Astrocyte (in vitro differentiated cells and primary cell): ENCODE data around the gene RIMS4. TPM values are rescaled to one million over a fixed set of nuclear protein-coding genes. Genes with fewer than 3 reads are reported as not detected.

Experiments
- DNase-seq: peaks from one replicate; pipeline ENCODE4 v3.0.0-alpha.2; 2010; ENCODE audit warnings: low read depth
- FAIRE-seq: peaks from 2 replicates; lab custom pipeline; 2011; peaks lifted over from hg19 to GRCh38; lab: Jason Lieb, UNC
- H2AFZ ChIP-seq: 2 replicates; pipeline ENCODE4 v1.6.0; 2012; ENCODE audit warnings: low read depth, low read length, inconsistent platforms
- H3K27ac ChIP-seq: 2 replicates; pipeline ENCODE4 v1.5.1; 2011; ENCODE audit warnings: low read depth, low read length, inconsistent platforms
- H3K27me3 ChIP-seq: 2 replicates; pipeline ENCODE4 v1.6.0; 2011; ENCODE audit warnings: low read length, inconsistent platforms; ENCODE audit not compliant: insufficient read depth
- H3K36me3 ChIP-seq: 2 replicates; pipeline ENCODE4 v1.5.1; 2011; ENCODE audit warnings: low read length, inconsistent platforms; ENCODE audit not compliant: insufficient read depth
- H3K4me1 ChIP-seq: 2 replicates; pipeline ENCODE4 v1.5.1; 2011; ENCODE audit warnings: low read length, inconsistent platforms; ENCODE audit not compliant: insufficient read depth
- H3K4me2 ChIP-seq: 2 replicates; pipeline ENCODE4 v1.6.0; 2012; ENCODE audit warnings: low read length, inconsistent platforms
- H3K4me3 ChIP-seq: 2 replicates; pipeline ENCODE4 v1.5.1; 2011; ENCODE audit warnings: low read depth, mild to moderate bottlenecking, low read length, inconsistent platforms; ENCODE audit not compliant: insufficient read depth
- H3K79me2 ChIP-seq: 2 replicates; pipeline ENCODE4 v1.6.0; 2012; ENCODE audit warnings: mild to moderate bottlenecking, low read length, inconsistent platforms; ENCODE audit not compliant: insufficient read depth
- H3K9ac ChIP-seq: 2 replicates; pipeline ENCODE4 v1.6.0; 2012; ENCODE audit warnings: mild to moderate bottlenecking, low read length, inconsistent platforms
- H3K9me3 ChIP-seq: 2 replicates; pipeline ENCODE4 v1.5.1; 2012; ENCODE audit warnings: low read depth, mild to moderate bottlenecking, low read length, inconsistent platforms; ENCODE audit not compliant: insufficient read depth
- H4K20me1 ChIP-seq: 2 replicates; pipeline ENCODE4 v1.6.0; 2012; ENCODE audit warnings: low read length, inconsistent platforms; ENCODE audit not compliant: insufficient read depth
- H3K27ac Mint-ChIP-seq: one replicate; pipeline ENCODE4 v1.8.0; 2021; ENCODE audit warnings: mild to moderate bottlenecking, mixed read lengths; ENCODE audit not compliant: unreplicated experiment
- H3K27me3 Mint-ChIP-seq: one replicate; pipeline ENCODE4 v1.8.0; 2021; ENCODE audit warnings: low read depth, mixed read lengths; ENCODE audit not compliant: unreplicated experiment
- H3K36me3 Mint-ChIP-seq: one replicate; pipeline ENCODE4 v1.8.0; 2021; ENCODE audit warnings: low read depth, mixed read lengths; ENCODE audit not compliant: unreplicated experiment
- H3K4me1 Mint-ChIP-seq: one replicate; pipeline ENCODE4 v1.8.0; 2021; ENCODE audit warnings: low read depth, mixed read lengths; ENCODE audit not compliant: unreplicated experiment
- H3K4me3 Mint-ChIP-seq: one replicate; pipeline ENCODE4 v1.8.0; 2021; ENCODE audit warnings: mild to moderate bottlenecking, moderate library complexity, mixed read lengths; ENCODE audit not compliant: unreplicated experiment
- H3K9me3 Mint-ChIP-seq: one replicate; pipeline ENCODE4 v1.8.0; 2021; ENCODE audit warnings: mild to moderate bottlenecking, mixed read lengths; ENCODE audit not compliant: unreplicated experiment
- EZH2 ChIP-seq: IDR thresholded peaks from 2 replicates; pipeline ENCODE4 v1.6.1; 2012; ENCODE audit warnings: mild to moderate bottlenecking, low read length, inconsistent platforms; ENCODE audit not compliant: insufficient read depth
- total RNA-seq: library from RNA; stranded (reverse); gene quantifications from 2 replicates; pipeline ENCODE4 v1.2.1, GENCODE V29; 2021
- TF ChIP-seq, protein P1 (sequence below): IDR thresholded peaks from 2 replicates; pipeline ENCODE4 v1.5.1; 2011; ENCODE audit warnings: low read depth, mild to moderate bottlenecking, inconsistent platforms, low read length, moderate library complexity; ENCODE audit not compliant: insufficient read depth

RIMS4 gene
- total RNA-seq, 1 donor from 2014 or later, result 0.48 TPM

DNA sequence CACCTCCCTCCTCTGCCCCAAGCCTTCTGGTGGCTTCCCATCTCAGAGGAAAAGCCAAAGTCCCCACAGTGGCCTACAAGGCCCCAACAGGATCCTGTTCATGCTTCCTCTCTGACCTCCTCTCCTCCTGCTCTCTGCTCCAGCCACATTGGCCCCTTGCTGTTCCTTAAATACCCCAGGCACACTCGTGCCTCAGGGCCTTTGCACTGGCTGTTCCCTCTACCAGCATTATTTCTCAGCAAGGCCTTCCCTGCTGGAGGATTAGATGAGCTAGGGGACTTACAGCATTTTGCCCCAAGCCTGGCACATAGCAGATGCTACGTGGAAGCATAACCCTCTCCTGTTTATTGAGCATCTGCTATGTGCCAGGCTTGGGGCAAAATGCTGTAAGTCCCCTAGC is 87.4 kb downstream of the RIMS4 start:
- TF ChIP-seq EZH2, result no peak
- TF ChIP-seq, protein P1, sequence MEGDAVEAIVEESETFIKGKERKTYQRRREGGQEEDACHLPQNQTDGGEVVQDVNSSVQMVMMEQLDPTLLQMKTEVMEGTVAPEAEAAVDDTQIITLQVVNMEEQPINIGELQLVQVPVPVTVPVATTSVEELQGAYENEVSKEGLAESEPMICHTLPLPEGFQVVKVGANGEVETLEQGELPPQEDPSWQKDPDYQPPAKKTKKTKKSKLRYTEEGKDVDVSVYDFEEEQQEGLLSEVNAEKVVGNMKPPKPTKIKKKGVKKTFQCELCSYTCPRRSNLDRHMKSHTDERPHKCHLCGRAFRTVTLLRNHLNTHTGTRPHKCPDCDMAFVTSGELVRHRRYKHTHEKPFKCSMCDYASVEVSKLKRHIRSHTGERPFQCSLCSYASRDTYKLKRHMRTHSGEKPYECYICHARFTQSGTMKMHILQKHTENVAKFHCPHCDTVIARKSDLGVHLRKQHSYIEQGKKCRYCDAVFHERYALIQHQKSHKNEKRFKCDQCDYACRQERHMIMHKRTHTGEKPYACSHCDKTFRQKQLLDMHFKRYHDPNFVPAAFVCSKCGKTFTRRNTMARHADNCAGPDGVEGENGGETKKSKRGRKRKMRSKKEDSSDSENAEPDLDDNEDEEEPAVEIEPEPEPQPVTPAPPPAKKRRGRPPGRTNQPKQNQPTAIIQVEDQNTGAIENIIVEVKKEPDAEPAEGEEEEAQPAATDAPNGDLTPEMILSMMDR, result no peak
- Histone ChIP-seq H3K4me3 (no peak overlapping the region), H3K9ac (no peak overlapping the region), H3K9me3 (no peaks in the 10 kb centered on the region), H3K27ac (no peak overlapping the region), H3K27me3 (no peaks in the 10 kb centered on the region), H4K20me1 (peaks cover 8% of the 10 kb centered on the region), H2AFZ (no peak overlapping the region), H3K4me2 (no peak overlapping the region), H3K4me1 (peaks cover 8% of the 10 kb centered on the region), H3K79me2 (no peaks in the 10 kb centered on the region), H3K36me3 (no peaks in the 10 kb centered on the region)
- Mint-ChIP-seq H3K4me3 (no peak overlapping the region), H3K27ac (peak overlapping the region; percentile 75), H3K9me3 (no peaks in the 10 kb centered on the region), H3K27me3 (peaks cover 6% of the 10 kb centered on the region), H3K4me1 (peaks cover 10% of the 10 kb centered on the region), H3K36me3 (no peaks in the 10 kb centered on the region)
- DNase-seq, result no peak
- FAIRE-seq, result no peak

DNA sequence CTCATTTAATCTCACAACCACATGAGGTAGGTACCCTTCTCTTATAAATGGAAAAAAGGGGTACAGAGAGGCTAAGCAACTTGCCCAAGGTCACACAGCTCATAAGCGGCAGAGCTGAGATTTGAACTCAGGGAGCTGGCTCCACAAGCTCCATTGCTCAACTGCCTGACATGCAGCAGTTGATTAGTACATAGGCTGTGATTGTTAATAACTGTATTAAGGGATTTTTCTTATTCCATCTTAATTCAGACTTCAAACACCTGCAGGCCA is 88.6 kb downstream of the RIMS4 start:
- Histone ChIP-seq H3K4me1 (peaks cover 8% of the 10 kb centered on the region), H3K79me2 (no peaks in the 10 kb centered on the region), H3K36me3 (no peaks in the 10 kb centered on the region), H3K9ac (no peak overlapping the region), H2AFZ (no peak overlapping the region), H3K27me3 (peaks cover 5% of the 10 kb centered on the region), H4K20me1 (peaks cover 8% of the 10 kb centered on the region), H3K9me3 (no peaks in the 10 kb centered on the region), H3K4me3 (no peak overlapping the region), H3K27ac (no peak overlapping the region), H3K4me2 (no peak overlapping the region)
- FAIRE-seq, result no peak
- H3K27ac Mint-ChIP-seq, result no peak overlapping the region
- TF ChIP-seq, protein P1, result no peak
- no peak for TF ChIP-seq EZH2
- H3K4me1 Mint-ChIP-seq, result peaks cover 8% of the 10 kb centered on the region
- no peaks in the 10 kb centered on the region for H3K9me3 Mint-ChIP-seq
- H3K36me3 Mint-ChIP-seq, result no peaks in the 10 kb centered on the region
- H3K27me3 Mint-ChIP-seq, result peaks cover 8% of the 10 kb centered on the region
- H3K4me3 Mint-ChIP-seq, result no peak overlapping the region
- no peak for DNase-seq

DNA sequence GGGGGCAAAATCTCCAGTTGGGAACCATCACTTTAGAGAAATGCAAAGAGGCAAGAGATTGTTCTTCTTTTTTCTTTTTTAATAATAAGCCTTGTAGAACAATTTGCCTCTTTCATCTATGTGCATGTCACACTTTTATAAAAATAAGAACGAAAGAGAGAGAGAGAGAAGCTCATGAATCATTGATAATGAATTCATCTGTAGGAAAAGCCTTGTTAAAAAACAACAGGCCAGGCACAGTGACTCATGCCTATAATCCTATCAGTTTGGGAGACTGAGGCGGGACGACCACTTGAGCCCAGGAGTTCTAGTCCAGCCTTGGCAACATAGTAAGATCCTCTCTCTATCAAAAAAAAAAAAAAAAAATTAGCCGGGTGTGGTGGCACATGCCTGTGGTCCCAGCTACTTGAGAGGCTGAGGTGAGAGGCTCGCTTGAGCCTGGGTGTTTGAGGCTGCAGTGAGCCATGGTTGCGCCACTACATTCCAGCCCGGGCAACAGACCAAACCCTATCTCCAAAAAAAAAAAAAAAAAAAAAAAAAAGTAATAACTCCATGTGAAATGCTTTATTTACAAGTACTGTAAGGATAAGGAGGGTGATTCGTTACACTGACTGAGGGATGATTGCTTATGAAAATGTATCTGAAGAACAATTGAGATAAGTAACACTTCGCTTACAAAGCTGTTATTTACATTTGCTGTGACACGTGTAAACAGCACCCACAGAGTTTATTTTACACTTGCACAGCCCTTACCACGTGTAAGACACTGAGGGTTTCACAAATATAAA is 89.2 kb downstream of the RIMS4 start:
- Histone ChIP-seq H3K79me2 (no peaks in the 10 kb centered on the region), H3K27ac (peak overlapping the region; percentile 34), H3K4me2 (peak overlapping the region; percentile 60), H3K4me1 (peaks cover 8% of the 10 kb centered on the region), H4K20me1 (peaks cover 8% of the 10 kb centered on the region), H3K36me3 (no peaks in the 10 kb centered on the region), H3K9me3 (no peaks in the 10 kb centered on the region), H3K4me3 (no peak overlapping the region), H3K27me3 (peaks cover 5% of the 10 kb centered on the region), H3K9ac (peak overlapping the region; percentile 27), H2AFZ (no peak overlapping the region)
- no peaks in the 10 kb centered on the region for H3K36me3 Mint-ChIP-seq
- DNase-seq, result peak; percentile 88
- peaks cover 8% of the 10 kb centered on the region for H3K4me1 Mint-ChIP-seq
- H3K9me3 Mint-ChIP-seq, result no peaks in the 10 kb centered on the region
- H3K4me3 Mint-ChIP-seq, result no peak overlapping the region
- TF ChIP-seq, protein P1, result no peak
- no peak for TF ChIP-seq EZH2
- no peak overlapping the region for H3K27ac Mint-ChIP-seq
- peaks cover 13% of the 10 kb centered on the region for H3K27me3 Mint-ChIP-seq
- no peak for FAIRE-seq
